C4-2B (cell line): ENCODE results near the gene CYTH3.

Source experiments
- ZFX ChIP-seq: fragments of 450-650 bp; IDR thresholded peaks from 2 replicates; pipeline ENCODE4 v1.6.1; 2017
- TF ChIP-seq, protein P1 (sequence below): fragments of 450-650 bp; conservative IDR thresholded peaks from 2 replicates; pipeline ENCODE4 v1.5.1; 2017; ENCODE audit warnings: mild to moderate bottlenecking

GRCh38 chr7:6271694-6272440 is 557 bp downstream of the CYTH3 start:
- TF ChIP-seq, protein P1, sequence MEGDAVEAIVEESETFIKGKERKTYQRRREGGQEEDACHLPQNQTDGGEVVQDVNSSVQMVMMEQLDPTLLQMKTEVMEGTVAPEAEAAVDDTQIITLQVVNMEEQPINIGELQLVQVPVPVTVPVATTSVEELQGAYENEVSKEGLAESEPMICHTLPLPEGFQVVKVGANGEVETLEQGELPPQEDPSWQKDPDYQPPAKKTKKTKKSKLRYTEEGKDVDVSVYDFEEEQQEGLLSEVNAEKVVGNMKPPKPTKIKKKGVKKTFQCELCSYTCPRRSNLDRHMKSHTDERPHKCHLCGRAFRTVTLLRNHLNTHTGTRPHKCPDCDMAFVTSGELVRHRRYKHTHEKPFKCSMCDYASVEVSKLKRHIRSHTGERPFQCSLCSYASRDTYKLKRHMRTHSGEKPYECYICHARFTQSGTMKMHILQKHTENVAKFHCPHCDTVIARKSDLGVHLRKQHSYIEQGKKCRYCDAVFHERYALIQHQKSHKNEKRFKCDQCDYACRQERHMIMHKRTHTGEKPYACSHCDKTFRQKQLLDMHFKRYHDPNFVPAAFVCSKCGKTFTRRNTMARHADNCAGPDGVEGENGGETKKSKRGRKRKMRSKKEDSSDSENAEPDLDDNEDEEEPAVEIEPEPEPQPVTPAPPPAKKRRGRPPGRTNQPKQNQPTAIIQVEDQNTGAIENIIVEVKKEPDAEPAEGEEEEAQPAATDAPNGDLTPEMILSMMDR: no peak
- no peak for TF ChIP-seq ZFX
